ENCODE measurements around the gene SETD2.
A peak's percentile ranks its signal among the peaks of the same experiment; 100 is the strongest.

Gene SETD2

DNA sequence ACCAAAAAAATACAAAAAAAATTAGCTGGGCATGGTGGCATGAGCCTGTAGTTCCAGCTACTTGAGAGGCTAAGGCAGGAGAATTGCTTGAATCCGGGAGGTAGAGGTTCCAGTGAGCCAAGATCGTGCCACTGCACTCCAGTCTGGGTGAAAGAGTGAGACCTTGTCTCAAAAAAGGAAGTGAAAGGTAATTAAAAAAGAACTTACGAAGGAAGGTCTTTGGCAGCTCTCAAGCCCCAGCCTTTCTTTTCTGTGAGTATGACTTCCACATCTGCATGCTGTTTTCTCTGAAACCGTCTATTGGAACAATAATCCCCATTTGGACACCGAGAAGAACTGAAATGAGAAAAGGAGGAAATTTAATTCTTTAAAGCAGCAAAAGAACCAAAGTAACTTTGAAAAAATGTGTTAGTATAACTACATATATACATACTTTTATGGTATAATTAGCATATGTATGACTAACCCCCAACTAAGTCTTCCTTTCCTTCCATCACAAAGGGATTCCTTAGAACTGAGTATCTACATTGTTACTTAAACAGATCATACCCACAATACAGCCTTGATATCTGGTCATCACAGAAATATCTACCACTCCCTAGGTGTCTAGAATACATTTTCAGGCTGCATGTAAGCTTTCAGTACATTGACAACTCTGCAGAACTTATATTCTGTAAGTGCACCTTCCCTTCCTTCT is 50.1 kb downstream of the SETD2 start:
- DNase-seq (ENCODE audit: low read depth): peak; percentile 62
- H3K4me3 ChIP-seq (ENCODE audit: control insufficient read depth, low read depth, low read length): no peak overlapping the region
- TF ChIP-seq, protein P1, sequence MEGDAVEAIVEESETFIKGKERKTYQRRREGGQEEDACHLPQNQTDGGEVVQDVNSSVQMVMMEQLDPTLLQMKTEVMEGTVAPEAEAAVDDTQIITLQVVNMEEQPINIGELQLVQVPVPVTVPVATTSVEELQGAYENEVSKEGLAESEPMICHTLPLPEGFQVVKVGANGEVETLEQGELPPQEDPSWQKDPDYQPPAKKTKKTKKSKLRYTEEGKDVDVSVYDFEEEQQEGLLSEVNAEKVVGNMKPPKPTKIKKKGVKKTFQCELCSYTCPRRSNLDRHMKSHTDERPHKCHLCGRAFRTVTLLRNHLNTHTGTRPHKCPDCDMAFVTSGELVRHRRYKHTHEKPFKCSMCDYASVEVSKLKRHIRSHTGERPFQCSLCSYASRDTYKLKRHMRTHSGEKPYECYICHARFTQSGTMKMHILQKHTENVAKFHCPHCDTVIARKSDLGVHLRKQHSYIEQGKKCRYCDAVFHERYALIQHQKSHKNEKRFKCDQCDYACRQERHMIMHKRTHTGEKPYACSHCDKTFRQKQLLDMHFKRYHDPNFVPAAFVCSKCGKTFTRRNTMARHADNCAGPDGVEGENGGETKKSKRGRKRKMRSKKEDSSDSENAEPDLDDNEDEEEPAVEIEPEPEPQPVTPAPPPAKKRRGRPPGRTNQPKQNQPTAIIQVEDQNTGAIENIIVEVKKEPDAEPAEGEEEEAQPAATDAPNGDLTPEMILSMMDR (conservative IDR thresholded peaks at IDR 0.05; ENCODE audit: control insufficient read depth, insufficient read depth, low read depth, low read length): no peak

DNA sequence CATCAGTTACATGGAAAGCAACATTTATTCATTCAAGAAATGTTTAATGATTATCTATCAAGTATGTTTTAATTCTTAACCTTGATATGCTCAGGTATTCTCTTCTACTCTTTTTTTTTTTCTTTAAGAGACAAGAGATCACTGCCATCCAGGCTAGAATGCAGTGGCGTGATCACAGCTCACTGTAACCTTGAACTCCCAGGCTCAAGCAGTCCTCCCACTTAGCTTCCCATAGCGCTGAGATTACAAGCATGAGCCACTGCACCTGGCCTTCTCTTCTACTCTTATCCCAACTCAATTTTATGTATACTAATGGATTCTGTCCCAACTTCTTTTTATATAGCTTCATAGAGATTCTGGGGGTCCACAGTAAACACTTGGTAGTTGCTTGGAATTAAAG is 50.9 kb downstream of the SETD2 start:
- no peak for DNase-seq (ENCODE audit: low read depth)
- no peak overlapping the region for H3K4me3 ChIP-seq (ENCODE audit: control insufficient read depth, low read depth, low read length)
- TF ChIP-seq, protein P1 (conservative IDR thresholded peaks at IDR 0.05; ENCODE audit: control insufficient read depth, insufficient read depth, low read depth, low read length): no peak

DNA sequence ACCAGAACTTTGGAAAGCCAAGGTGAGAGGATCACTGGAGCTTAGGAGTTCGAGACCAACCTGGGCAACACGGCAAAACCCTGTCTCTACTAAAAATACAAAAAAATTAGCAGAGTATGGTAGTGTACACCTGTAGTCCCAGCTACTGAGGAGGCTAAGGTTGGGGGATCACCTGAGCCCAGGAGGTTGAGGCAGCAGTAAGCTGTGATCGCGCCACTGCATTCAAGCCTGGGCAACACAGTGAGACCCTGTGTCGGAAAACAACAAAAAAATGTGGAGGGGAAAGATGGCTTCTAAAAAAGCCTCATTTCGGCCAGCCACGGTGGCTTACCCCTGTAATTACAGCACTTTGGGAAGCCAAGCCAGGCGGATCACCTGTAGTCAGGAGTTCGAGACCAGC is 54.5 kb downstream of the SETD2 start:
- no peak overlapping the region for H3K4me3 ChIP-seq (ENCODE audit: control insufficient read depth, low read depth, low read length)
- DNase-seq (ENCODE audit: low read depth): no peak
- TF ChIP-seq, protein P1 (conservative IDR thresholded peaks at IDR 0.05; ENCODE audit: control insufficient read depth, insufficient read depth, low read depth, low read length): no peak

DNA sequence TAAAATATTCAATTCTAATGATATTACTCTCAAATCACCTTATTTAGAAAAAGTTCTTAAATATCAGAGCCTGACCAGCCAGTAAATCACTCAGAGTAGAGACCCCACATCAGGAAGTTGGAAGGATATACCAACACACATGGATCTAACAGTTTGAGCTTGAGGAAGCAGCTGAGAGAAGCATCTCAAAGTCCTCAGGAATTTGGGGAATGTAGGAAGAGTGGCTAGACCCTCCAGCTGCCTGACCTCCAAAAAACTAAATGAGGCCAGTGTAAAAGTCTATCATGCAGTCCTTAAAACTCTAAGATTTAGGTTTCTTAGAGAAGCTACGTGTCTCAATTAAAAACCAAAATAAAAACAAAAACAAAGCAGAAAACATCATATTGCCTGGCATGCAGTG is 55.4 kb downstream of the SETD2 start:
- DNase-seq (ENCODE audit: low read depth): no peak
- TF ChIP-seq, protein P1 (conservative IDR thresholded peaks at IDR 0.05; ENCODE audit: control insufficient read depth, insufficient read depth, low read depth, low read length): no peak
- H3K4me3 ChIP-seq (ENCODE audit: control insufficient read depth, low read depth, low read length): no peak overlapping the region

DNA sequence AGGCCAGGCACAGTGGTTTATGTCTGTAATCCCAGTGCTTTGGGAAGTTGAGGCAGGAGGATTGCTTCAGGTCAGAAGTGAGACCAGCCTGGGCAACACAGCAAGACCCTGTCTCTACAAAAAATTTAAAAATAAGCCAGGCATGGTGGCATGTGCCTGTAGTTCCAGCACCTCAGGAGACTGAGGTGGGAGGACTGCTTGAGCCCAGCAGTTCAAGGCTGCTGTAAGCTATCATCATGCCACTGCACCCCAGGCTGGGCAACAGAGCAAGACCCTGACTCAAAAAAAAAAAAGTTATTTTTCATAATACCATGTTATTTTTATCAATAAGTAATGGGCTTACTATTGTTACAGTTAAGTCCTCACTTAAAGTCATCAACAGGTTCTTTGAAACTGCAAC is 59.7 kb downstream of the SETD2 start:
- H3K4me3 ChIP-seq (ENCODE audit: control insufficient read depth, low read depth, low read length): no peak overlapping the region
- DNase-seq (ENCODE audit: low read depth): no peak
- TF ChIP-seq, protein P1 (conservative IDR thresholded peaks at IDR 0.05; ENCODE audit: control insufficient read depth, insufficient read depth, low read depth, low read length): no peak

DNA sequence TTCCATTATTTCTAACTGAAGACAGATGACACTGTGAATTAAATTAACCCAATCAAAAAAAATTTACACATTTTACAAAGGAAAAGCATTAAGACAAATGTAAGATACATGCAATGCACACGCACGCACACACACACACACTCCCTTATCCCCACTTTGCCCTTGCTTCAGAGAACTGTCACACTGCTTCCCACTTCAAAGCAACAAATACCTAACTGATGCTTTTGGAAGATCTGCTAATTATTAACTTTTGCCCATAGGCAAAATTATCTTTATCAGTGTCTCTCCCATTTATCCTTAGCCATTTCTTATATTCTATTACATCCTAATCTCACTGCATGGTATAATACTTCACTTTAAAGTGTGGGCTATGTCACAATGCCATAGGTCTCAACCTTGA is 60.3 kb downstream of the SETD2 start:
- TF ChIP-seq, protein P1 (conservative IDR thresholded peaks at IDR 0.05; ENCODE audit: control insufficient read depth, insufficient read depth, low read depth, low read length): no peak
- DNase-seq (ENCODE audit: low read depth): no peak
- no peak overlapping the region for H3K4me3 ChIP-seq (ENCODE audit: control insufficient read depth, low read depth, low read length)

Measured in fibroblast of mammary gland (primary cell).